Neural cell (in vitro differentiated cells): ENCODE results near the gene STXBP4. TPM values are rescaled to one million over a fixed set of nuclear protein-coding genes. Genes with fewer than 3 reads are reported as not detected.

Experiments
- H2AFZ ChIP-seq: fragments of 200-600, 300-800 bp; sonication (generic), shearing (Covaris generic); 2 replicates; pipeline ENCODE4 v1.6.0; 2014; ENCODE audit warnings: low read depth, mild to moderate bottlenecking, antibody characterized with exemption, low read length, moderate library complexity
- H3F3A ChIP-seq: fragments of 200-600 bp; shearing (Covaris generic); 2 replicates; pipeline ENCODE4 v1.6.1; 2016; ENCODE audit warnings: mild to moderate bottlenecking, moderate library complexity, mixed read lengths, antibody characterized with exemption, low read length; ENCODE audit not compliant: insufficient read depth, poor library complexity, severe bottlenecking
- H3K27ac ChIP-seq: fragments of 200-600, 300-800 bp; sonication (generic), shearing (Covaris generic); 2 replicates; pipeline ENCODE4 v1.5.1; 2014; ENCODE audit warnings: mild to moderate bottlenecking, low read length, moderate library complexity
- H3K27me3 ChIP-seq: fragments of 300-800, 200-600 bp; sonication (generic), shearing (Covaris generic); 2 replicates; pipeline ENCODE4 v1.6.0; 2014; ENCODE audit warnings: mild to moderate bottlenecking, low read depth, low read length, moderate library complexity; ENCODE audit not compliant: insufficient read depth
- H3K36me3 ChIP-seq: fragments of 300-800, 200-600 bp; sonication (generic), shearing (Covaris generic); 2 replicates; pipeline ENCODE4 v1.5.1; 2014; ENCODE audit warnings: mild to moderate bottlenecking, antibody characterized with exemption, low read length, moderate library complexity; ENCODE audit not compliant: insufficient read depth
- H3K4me2 ChIP-seq: fragments of 300-800, 200-600 bp; sonication (generic), shearing (Covaris generic); 2 replicates; pipeline ENCODE4 v1.6.0; 2014; ENCODE audit warnings: mild to moderate bottlenecking, low read length
- H3K4me3 ChIP-seq: fragments of 300-800, 200-600 bp; sonication (generic), shearing (Covaris generic); 2 replicates; pipeline ENCODE4 v1.5.1; 2014; ENCODE audit warnings: mild to moderate bottlenecking, low read length, moderate library complexity
- H3K79me2 ChIP-seq: fragments of 200-600 bp; shearing (Covaris generic); replicated peaks from 2 replicates; pipeline ENCODE4 v1.6.0; 2014; ENCODE audit warnings: mild to moderate bottlenecking, low read length, moderate library complexity; ENCODE audit not compliant: insufficient read depth
- H3K9ac ChIP-seq: fragments of 300-800, 200-600 bp; sonication (generic), shearing (Covaris generic); 2 replicates; pipeline ENCODE4 v1.6.1; 2016; ENCODE audit warnings: mild to moderate bottlenecking, low read length, mixed read lengths
- H3K9me2 ChIP-seq: fragments of 200-600 bp; shearing (Covaris generic); 2 replicates; pipeline ENCODE4 v1.6.1; 2016; ENCODE audit warnings: mild to moderate bottlenecking, low read length, mixed read lengths; ENCODE audit not compliant: insufficient read depth
- H3K9me3 ChIP-seq: fragments of 200-600, 300-800 bp; sonication (generic), shearing (Covaris generic); 2 replicates; pipeline ENCODE4 v1.6.1; 2016; ENCODE audit warnings: mild to moderate bottlenecking, mixed run types, low read length, moderate library complexity, mixed read lengths
- H4K20me1 ChIP-seq: fragments of 200-600 bp; shearing (Covaris generic); 2 replicates; pipeline ENCODE4 v1.6.1; 2016; ENCODE audit warnings: mild to moderate bottlenecking, mixed run types; ENCODE audit not compliant: insufficient read depth
- CTCF ChIP-seq: fragments of 450-650 bp; IDR thresholded peaks from 2 replicates; pipeline ENCODE4 v1.5.1; 2014; ENCODE audit warnings: antibody characterized with exemption, mild to moderate bottlenecking, moderate library complexity; ENCODE audit not compliant: poor library complexity, severe bottlenecking
- EP300 ChIP-seq: fragments of 450-650 bp; conservative IDR thresholded peaks from 2 replicates; pipeline ENCODE4 v1.6.1; 2014; ENCODE audit warnings: antibody characterized with exemption, mild to moderate bottlenecking, moderate library complexity; ENCODE audit not compliant: poor library complexity, severe bottlenecking
- EZH2 ChIP-seq: fragments of 200-600, 300-800 bp; shearing (Covaris generic), sonication (generic); IDR thresholded peaks from 2 replicates; pipeline ENCODE4 v1.6.1; 2014; ENCODE audit warnings: antibody characterized with exemption, low read length, borderline replicate concordance, mild to moderate bottlenecking; ENCODE audit not compliant: insufficient read depth, poor library complexity, severe bottlenecking
- MXI1 ChIP-seq: fragments of 450-650 bp; conservative IDR thresholded peaks from 2 replicates; pipeline ENCODE4 v1.6.1; 2014; ENCODE audit warnings: antibody characterized with exemption, mild to moderate bottlenecking; ENCODE audit not compliant: poor library complexity, severe bottlenecking
- POLR2AphosphoS5 ChIP-seq: IDR thresholded peaks from 2 replicates; pipeline ENCODE4 v1.6.1; 2012
- RAD21 ChIP-seq: fragments of 450-650 bp; conservative IDR thresholded peaks from 2 replicates; pipeline ENCODE4 v1.6.1; 2014; ENCODE audit warnings: antibody characterized with exemption, mild to moderate bottlenecking, moderate library complexity
- SMC3 ChIP-seq: fragments of 450-650 bp; conservative IDR thresholded peaks from 2 replicates; pipeline ENCODE4 v1.6.1; 2014; ENCODE audit warnings: antibody characterized with exemption, mild to moderate bottlenecking, moderate library complexity; ENCODE audit not compliant: poor library complexity
- TAF1 ChIP-seq: IDR thresholded peaks from 2 replicates; pipeline ENCODE4 v1.6.1; 2012; ENCODE audit warnings: low read depth
- polyA plus RNA-seq: library from polyadenylated mRNA; depleted of rRNA; stranded (reverse); fragments of >200 nt; gene quantifications from 2 replicates; pipeline ENCODE4 v1.2.3, GENCODE V29; 2014
- TF ChIP-seq, protein P1 (sequence below): IDR thresholded peaks from 2 replicates; pipeline ENCODE4 v1.6.1; 2012; ENCODE audit warnings: borderline replicate concordance

STXBP4 gene
- polyA plus RNA-seq, 1 donor from 2014 or later: 8.1 TPM

GRCh38 chr17:55215711-55216110, 247.1 kb downstream of the STXBP4 start:
- Histone ChIP-seq H3K79me2 (no peaks in the 10 kb centered on the region), H2AFZ (no peak overlapping the region), H3K27ac (no peak overlapping the region), H3K9me3 (no peaks in the 10 kb centered on the region), H3K4me2 (no peak overlapping the region), H3K9me2 (no peaks in the 10 kb centered on the region), H3K27me3 (no peaks in the 10 kb centered on the region), H3K9ac (no peak overlapping the region), H3K4me3 (no peak overlapping the region), H4K20me1 (no peaks in the 10 kb centered on the region), H3F3A (no peaks in the 10 kb centered on the region), H3K36me3 (no peaks in the 10 kb centered on the region)
- TF ChIP-seq EP300: no peak
- TF ChIP-seq TAF1: no peak

DNA sequence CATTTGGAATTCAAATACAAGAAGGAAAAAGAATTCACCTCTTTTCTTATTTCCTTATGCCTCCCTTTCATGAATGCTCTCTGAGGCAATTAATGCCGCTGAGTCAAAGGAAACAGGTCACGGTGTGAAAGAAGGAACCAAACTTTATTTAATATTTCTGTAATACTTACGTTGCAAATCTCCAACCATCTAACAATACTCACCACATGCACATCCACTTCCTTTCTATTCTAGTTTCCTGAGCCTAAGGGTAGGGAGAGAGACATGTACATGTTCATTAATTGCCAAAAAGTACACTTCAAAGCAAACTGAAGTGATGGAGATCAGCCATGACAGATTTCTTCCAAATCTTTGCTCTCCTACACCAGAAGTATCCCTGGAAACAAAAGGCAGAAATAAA, 248.3 kb downstream of the STXBP4 start:
- Histone ChIP-seq H3K9ac (no peak overlapping the region), H3K27me3 (no peaks in the 10 kb centered on the region), H3K4me3 (no peak overlapping the region), H3K4me2 (no peak overlapping the region), H3K9me2 (no peaks in the 10 kb centered on the region), H3K79me2 (no peaks in the 10 kb centered on the region), H2AFZ (no peak overlapping the region), H4K20me1 (no peaks in the 10 kb centered on the region), H3K9me3 (no peaks in the 10 kb centered on the region), H3F3A (no peaks in the 10 kb centered on the region), H3K36me3 (no peaks in the 10 kb centered on the region), H3K27ac (no peak overlapping the region)
- no peak for TF ChIP-seq SMC3
- TF ChIP-seq POLR2AphosphoS5: no peak
- no peak for TF ChIP-seq CTCF
- TF ChIP-seq EP300: no peak
- TF ChIP-seq MXI1: no peak
- TF ChIP-seq RAD21: no peak
- TF ChIP-seq, protein P1, sequence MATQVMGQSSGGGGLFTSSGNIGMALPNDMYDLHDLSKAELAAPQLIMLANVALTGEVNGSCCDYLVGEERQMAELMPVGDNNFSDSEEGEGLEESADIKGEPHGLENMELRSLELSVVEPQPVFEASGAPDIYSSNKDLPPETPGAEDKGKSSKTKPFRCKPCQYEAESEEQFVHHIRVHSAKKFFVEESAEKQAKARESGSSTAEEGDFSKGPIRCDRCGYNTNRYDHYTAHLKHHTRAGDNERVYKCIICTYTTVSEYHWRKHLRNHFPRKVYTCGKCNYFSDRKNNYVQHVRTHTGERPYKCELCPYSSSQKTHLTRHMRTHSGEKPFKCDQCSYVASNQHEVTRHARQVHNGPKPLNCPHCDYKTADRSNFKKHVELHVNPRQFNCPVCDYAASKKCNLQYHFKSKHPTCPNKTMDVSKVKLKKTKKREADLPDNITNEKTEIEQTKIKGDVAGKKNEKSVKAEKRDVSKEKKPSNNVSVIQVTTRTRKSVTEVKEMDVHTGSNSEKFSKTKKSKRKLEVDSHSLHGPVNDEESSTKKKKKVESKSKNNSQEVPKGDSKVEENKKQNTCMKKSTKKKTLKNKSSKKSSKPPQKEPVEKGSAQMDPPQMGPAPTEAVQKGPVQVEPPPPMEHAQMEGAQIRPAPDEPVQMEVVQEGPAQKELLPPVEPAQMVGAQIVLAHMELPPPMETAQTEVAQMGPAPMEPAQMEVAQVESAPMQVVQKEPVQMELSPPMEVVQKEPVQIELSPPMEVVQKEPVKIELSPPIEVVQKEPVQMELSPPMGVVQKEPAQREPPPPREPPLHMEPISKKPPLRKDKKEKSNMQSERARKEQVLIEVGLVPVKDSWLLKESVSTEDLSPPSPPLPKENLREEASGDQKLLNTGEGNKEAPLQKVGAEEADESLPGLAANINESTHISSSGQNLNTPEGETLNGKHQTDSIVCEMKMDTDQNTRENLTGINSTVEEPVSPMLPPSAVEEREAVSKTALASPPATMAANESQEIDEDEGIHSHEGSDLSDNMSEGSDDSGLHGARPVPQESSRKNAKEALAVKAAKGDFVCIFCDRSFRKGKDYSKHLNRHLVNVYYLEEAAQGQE: no peak
- TF ChIP-seq EZH2: no peak
- TF ChIP-seq TAF1: no peak

GRCh38 chr17:55219459-55219858, 250.9 kb downstream of the STXBP4 start:
- Histone ChIP-seq H3K27ac (no peak overlapping the region), H3K79me2 (no peaks in the 10 kb centered on the region), H3K9ac (no peak overlapping the region), H4K20me1 (no peaks in the 10 kb centered on the region), H3K27me3 (no peaks in the 10 kb centered on the region), H3K4me3 (no peak overlapping the region), H3K36me3 (no peaks in the 10 kb centered on the region), H3K9me3 (no peaks in the 10 kb centered on the region), H2AFZ (no peak overlapping the region), H3F3A (no peaks in the 10 kb centered on the region), H3K4me2 (no peak overlapping the region), H3K9me2 (no peaks in the 10 kb centered on the region)
- no peak for TF ChIP-seq SMC3
- TF ChIP-seq TAF1: no peak
- no peak for TF ChIP-seq EZH2
- no peak for TF ChIP-seq RAD21
- TF ChIP-seq POLR2AphosphoS5: no peak
- no peak for TF ChIP-seq MXI1
- TF ChIP-seq EP300: no peak
- TF ChIP-seq, protein P1: no peak
